Inferior parietal cortex (tissue), 1 donor: Measurements from ENCODE around the gene IQSEC1.

ENCODE experiments used
- DNase-seq: peaks from one replicate; pipeline ENCODE4 v3.0.0-alpha.2; 2016; ENCODE audit errors: extremely low spot score

The IQSEC1 gene

DNA sequence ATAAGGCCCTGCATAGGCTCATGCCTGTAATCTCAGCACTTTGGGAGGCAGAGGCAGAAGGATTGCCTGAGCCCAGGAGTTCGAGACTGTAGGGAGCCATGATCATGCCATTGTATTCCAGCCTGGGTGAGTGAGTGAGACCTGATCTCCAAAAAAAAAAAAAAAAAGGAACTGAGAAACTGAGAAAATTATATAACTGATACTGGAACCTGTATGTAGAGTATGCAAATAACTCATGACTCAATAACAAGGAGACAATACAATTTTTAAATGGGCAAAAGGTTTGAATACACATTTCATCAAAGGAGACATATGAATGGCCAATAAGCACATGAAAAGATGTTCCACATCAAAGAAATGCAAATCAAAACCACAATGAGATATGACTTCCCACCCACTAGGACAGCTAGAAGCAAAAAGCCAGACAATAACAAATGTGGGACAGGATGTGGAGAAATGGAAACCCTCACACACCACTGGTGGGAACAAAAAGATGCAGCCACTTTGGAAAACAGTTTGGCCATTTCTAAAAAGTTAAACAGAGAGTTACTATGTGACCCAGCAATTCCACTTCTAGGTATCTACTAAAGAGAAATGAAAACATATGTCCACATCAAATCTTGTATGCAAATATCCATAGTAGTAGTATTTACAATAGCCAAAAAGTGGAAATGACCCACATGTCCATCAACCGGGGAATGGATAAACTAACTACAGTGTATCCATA lies 70.7 kb downstream of the IQSEC1 start:
- DNase-seq, result no peak

- DNase-seq, result peak; percentile 75
These were observed 73.8 kb downstream of the IQSEC1 start for GRCh38 chr3:12999147-13000140.

- no peak for DNase-seq
These were observed 74.6 kb downstream of the IQSEC1 start for GRCh38 chr3:12998648-12999047.

DNA sequence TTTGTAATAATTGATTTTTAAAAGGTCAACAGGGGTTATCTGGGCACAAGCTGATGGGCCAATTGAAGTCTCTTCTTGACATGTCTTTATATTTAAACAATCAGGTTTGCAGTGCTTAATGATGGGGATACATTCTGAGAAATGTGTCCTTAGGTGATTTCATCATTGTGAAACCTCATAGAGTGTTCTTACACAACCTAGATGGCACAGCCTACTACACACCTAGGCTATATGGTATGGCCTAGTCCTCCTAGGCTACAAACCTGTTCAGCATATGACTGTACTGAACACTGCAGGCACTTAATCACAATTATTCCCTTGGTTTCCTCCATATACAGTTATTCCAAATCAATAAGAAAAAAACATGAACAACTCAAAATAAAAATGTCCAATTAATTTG lies 75.8 kb downstream of the IQSEC1 start:
- DNase-seq, result no peak

DNA sequence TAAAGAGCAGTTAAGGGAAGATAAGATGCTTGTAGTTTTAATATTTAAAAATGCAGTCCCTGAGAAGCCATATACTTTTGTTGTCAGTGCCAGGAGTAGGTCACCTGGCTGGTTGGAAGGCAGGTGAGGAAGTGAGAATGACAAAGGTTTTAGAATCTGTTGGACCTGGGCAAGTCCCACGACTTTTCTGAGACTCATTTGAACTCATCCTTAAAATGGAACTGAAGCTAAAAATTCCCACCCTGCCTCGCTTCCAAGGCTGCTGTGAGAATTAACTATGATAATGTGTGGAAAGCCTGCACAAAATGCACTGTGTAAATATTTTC lies 77.1 kb downstream of the IQSEC1 start:
- DNase-seq, result no peak

DNA sequence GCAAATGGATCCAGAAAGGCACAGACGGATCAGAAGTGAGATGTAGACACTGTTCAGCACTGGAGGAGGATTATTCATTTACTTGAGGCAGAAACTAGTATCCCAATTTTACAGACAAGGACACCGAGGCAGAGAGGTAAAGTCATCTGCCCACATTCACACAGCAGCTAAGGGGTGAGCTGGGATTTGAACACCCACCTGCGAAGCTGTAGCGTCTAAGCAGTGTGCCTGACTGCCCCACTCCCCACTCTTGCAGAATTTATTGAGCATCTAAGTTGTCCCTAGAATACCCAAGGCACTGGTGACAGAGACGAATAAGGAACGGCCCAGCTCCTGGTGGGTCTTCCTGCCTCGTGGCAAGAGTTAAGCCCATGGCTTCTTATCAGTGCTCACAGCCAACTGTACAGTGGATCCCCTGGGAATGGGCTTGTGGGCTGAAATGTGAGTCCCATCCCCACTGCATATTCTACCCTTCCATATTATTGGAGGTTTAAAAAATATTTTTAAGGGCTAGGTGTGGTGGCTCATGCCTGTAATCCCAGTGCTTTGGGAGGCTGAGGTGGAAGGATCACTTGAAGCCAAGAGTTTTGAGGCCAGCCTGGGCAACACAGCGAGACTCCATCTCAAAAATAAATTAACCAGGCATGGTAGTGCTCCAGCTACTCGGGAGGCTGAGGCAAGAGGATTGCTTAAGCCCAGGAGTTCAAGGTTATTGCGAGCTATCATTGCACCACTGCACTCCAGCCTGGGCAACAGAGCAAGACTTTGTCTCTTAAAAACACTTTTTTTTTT lies 77.6 kb downstream of the IQSEC1 start:
- DNase-seq, result no peak

- DNase-seq, result peak; percentile 81
These were observed 78.4 kb downstream of the IQSEC1 start for GRCh38 chr3:12994607-12995388.

- no peak for DNase-seq
These were observed 78.9 kb downstream of the IQSEC1 start for GRCh38 chr3:12994357-12994606.

DNA sequence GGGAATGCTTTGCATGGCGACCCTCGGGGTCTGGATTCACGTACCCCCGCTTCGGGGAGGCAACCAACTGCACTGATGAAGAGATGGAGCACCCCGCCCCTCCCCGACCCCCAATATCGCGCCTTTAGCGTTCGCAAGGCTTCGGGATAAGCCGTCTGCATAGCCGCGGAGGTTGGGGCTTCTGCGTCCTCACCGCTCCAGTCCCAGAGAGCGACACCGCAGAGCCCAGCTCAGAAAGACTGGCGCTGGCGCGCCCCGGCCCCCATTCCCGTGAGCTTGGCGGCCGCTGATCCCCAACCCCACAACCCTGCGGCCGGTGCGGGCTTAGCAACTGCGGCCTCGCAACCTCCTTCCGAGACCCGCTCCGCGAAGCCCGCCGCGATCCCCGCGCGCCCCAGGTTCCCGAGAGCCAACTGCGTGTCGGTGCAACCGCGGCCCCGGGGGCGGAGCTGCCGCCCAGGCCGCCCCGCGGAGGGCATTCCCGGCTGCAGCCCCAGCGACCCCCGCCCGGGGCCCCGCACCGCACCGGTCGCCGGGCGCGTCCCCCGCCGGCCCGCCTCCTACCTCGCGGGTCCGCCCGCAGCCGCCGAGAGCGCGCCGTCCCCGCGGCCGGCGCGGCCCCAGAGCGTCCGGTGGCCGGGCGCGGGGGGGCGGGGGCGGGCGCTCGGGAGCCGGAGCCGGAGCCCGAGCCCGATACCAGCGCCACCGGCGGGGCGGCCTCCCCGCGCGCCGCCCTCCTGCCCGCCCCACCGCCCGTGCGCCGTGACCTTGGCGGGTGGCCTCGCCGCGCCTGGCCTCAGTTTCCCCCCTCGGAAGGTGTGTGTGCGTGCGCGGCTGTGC lies 79.5 kb downstream of the IQSEC1 start:
- DNase-seq, result no peak

- no peak for DNase-seq
These were observed 80.4 kb downstream of the IQSEC1 start for GRCh38 chr3:12992629-12993516.

GRCh38 chr3:12991861-12992281 lies 81.4 kb downstream of the IQSEC1 start:
- DNase-seq, result no peak

DNA sequence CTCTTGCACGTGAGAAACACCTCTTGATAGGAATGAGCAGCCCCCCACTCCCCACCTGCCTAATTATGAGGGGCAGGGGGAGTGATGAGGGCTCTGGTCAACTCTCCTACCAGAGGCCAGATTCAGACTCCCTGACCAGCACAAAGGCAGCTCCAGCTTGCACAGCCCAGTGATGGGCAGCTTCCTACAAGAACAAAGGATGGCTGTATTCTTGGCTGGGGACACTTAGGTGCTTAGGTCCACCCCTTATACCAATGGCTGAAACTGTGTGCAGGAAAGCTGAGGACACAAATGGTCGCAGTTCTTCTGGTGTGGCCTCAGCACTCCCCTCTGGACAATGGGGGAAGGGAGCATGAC lies 81.8 kb downstream of the IQSEC1 start:
- no peak for DNase-seq

DNA sequence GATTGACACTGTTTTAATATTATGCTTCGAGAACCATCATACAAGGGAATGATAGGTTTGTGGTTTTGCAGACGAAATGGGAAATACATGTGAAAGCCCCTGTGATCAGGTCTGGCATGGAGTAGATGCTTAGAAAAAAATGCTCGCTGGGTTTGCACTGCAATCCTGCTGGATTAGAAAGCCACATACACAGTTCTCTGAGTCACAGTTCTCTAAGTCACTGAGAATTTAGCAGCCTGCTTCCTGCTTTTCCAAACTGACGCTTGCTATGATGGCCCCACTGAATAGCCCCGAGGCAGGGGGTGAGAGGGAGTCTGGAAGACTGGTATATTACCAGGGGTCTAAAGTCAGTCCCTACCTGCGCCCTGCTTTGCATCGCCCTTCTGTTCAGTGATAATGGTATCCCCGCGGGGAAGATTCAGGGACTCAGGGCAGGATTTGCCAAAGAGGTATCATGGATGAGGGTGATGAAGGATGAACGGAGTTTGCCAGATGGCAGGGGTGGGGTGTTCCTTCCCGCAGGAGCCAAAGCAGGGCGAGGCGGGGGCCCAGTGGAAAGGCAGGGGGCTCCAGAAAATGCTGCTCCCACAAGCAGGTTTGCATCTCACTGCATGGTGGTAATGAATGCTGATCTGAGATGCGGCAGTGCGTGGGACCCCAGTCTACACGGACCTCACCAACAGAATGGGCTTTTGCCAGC lies 82.3 kb downstream of the IQSEC1 start:
- DNase-seq, result no peak

DNA sequence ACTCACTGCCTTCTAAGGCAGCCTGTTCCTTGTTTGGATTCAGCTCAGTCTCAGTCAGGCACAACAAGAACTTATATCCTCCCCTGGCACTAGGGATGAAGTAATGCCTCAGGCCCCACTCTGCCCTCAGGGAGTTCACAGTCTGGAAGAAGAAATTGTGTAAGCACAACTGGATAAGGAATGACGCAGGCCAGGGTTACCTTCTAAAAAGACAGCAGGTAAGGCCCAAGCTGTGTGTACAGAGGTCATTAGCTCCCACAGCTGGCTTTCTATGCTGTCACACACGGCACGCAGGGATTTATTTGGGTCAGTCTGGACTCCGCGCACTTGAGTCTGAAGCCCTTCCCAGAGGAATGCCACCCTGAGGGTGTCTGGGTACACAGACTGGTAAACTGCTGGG lies 82.9 kb downstream of the IQSEC1 start:
- DNase-seq, result no peak

GRCh38 chr3:12988728-12989454 lies 84.3 kb downstream of the IQSEC1 start:
- no peak for DNase-seq

GRCh38 chr3:12987602-12988001 lies 85.6 kb downstream of the IQSEC1 start:
- no peak for DNase-seq

DNA sequence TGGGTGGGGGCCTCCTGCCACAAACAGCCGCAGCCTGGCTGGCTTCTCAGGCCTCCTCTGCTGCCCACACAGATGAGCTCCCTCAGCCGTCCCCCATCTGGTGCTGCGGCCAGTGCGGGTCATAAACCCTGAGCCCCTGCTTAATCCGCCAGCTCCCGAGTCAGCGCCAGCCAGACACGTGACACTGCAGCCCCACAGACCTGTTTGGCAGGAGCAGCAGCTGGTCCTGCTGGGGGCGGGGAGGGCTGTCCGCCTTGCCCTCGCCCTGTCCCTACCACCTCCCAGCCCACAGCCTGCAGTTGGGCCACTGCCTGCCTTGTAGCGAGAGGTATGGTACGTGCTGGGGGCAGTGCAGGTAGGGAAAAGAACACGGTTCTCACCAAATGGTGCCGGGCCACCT lies 86.2 kb downstream of the IQSEC1 start:
- no peak for DNase-seq

DNA sequence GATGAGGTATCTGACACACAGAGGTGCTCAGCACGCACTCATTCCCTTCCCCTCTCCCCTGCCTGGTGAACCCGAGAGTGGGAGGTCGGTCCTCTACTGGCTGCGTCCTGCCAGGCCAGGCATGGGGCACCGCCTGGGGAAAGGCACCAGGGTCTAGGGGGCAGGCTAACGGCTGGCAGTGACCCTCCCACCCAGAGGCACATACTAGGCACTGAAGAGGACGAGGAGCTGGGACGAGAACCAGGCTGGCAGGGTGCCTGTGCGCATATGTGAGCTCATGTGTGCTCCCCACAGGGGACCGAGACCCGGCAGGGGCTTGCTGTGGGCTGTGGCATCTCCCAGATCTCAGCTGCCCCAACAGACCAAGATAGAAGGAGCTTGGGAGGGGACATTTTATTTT lies 86.7 kb downstream of the IQSEC1 start:
- no peak for DNase-seq

DNA sequence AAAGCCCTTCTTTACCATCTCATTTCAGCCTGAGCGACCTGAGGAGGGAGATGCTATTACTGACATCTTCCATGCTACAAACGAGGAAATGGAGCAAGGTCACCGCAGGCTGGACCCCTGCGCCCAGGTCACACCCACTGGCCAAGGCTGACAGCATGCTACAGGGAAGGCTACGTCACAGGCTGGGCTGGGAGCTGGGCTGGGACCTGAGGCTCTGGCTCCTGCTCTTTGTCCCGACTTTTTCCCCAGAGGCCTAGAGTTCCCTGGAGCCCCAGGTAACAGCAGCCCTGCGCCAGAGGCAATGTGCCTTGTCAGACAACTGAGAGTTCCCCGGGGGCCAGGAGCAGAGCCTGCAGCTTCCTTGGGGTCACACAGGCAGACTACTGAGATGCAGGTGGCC lies 87.2 kb downstream of the IQSEC1 start:
- no peak for DNase-seq
